Glomerular visceral epithelial cell (primary cell): Measurements from ENCODE around the gene ACCSL.

ENCODE experiments used
- DNase-seq: peaks from one replicate; pipeline ENCODE4 v3.0.0-alpha.2; 2016; ENCODE audit errors: extremely low spot score

The ACCSL gene

DNA sequence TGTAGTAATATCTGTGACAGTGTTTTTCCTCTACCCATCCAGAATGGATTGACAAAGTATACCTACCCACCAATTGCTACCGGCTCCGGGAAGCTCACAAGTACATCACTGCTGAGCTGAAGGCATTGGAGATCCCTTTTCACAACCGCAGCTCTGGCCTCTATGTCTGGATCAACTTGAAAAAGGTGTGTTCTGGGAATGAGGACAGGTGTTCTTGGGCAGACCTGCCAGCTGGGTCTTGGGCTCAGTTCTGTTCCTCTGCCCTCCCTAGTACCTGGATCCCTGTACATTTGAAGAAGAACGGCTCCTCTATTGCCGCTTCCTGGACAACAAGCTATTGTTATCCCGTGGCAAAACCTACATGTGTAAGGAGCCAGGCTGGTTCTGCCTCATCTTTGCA, 10.5 kb downstream of the ACCSL start:
- no peak for DNase-seq

DNA sequence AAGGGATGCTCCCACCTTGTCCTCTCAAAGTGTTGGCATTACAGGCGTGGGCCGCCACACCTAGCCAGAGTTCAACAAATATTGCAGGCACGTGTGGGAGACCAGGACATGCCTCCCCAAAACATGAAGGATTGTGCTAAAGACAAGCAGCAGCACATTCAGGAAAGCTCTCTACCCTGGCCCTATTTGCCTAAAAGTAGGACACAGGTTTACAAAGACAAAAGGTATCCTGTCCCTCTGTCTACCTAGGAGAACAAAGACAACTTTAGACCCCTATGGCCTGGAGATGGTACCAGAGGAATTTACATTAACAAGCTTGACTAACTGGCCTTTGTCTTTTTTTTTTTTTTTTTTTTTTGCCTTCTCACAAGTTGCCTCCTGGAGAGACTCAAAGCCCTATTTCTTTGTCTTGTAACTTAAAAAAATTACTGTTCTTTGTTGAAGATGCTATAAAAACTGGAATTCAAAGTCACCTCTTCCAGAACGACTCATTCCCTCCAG, 17.4 kb downstream of the ACCSL start:
- no peak for DNase-seq

DNA sequence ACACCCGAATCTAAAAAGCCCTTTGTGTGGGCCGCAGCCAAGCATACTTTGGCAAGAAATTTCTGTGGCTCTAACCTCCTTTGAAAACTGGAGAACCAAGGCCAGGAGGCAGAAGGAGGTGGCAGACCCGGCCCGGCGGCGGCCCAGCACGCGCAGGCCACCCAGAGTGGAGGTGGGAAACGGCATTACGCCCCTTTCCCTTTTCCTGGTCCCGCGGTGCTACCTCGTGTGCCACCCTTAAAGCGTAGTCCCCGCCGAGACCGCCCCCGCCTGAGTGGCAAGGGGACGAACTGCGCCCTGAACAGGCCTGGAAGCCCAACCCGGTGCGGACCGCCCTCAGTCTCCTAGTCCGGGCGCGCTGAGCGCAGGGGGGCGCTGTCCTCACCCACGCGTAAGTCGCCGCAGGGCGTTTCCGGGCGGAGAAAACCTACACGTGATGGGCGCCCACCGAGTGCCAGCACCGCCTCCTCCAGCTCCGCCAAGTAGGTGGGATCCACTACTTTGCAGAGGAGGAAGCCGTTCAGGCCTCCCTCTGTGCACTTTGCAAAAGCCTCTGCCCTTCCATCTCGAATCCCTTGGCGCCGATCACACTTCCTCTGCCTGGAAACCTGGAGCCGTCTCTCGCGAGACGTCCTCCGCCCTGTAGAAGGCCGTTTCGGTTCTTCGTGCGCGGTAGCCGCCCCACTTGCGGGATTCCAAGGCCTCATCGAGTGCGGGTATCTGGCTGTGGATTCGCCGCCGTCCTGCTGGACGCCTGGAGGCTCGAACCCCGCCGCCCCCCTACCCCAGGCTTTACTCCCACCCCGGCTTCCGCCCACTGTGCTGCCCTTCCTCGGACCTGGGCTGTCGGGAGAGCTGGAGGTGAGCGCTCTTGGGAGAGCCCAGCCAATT, 18.3 kb downstream of the ACCSL start, which contains the start of gene ACCS:
Gene ACCS (plus strand): TSS at position 430 of the 891 bp plus-strand sequence. CDS start 1,358 bp downstream, outside the sequence.
- peak; percentile 61 for DNase-seq

DNA sequence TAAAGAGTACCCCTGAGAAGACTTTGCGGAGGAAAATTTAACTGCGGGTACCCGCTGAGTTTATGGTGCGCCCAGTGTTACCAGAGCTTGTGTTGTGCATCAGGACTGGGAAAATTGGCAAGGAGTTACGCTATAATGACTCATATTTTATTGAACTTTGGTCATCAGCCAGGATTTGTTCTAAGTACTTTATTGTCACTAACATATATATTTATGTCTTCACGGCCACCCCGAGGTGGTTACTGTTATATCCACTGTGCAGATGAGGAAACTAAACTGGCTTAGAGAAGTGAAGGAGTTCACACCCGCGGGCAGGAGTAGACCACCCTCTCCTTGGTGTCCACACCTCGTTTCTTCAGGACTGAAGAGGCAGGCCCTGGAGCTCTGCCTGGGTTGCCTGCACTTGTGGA, 19.0 kb downstream of the ACCSL start:
- DNase-seq: no peak

DNA sequence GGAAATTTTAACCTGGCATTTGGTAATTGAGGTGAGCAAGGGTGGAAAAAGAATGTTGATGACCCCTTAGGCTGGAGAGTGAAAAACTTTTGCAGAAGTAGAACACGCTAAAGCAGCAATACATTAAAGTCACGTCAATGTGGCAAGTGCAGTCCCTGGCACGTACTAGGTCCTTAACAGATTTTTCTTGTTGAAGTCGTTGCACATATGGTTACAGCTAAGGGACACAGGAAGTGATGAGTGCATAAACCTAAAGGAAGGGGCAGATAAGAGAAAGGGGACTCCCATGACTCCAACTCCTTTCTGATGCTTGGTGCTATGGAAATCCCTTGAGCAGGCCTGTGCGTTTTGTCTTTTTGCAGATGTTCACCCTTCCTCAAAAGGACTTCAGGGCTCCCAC, 19.5 kb downstream of the ACCSL start:
- no peak for DNase-seq

DNA sequence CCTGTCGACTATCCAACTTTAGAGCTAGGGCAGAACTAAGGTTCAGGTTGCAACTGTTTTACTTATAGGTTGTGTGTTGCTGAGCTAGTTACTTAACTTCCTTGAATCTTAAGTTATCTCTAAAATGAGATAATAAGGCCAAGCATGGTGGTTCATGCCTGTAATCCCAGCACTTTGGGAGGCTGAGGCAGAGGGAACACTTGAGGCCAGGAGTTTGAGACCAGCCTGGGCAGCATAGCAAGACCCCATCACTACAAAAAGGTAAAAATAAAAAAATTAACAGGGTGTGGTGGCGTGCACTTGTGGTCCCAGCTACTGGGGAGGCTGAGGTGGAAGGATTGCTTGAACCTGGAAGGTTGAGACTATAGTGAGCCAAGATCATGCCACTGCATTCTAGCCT, 20.4 kb downstream of the ACCSL start:
- no peak for DNase-seq

DNA sequence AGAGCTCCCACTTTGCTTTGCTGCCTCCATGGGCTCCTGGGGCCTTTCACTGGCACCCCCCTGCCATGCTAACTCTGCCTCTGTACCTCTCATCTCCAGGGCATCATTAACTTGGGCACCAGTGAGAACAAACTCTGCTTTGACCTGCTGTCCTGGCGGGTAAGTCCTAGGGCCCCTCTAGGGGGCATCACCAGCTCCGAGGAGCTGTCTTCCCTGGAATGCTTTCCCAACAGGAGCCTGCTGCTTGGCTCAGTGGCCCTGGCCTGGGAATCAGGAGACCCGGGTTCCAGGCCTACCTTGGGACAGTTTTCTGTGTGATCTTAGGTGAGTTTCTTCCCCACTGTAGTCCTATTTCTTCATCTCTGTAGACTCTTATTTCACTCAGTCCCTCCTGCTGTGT, 23.4 kb downstream of the ACCSL start:
- no peak for DNase-seq

DNA sequence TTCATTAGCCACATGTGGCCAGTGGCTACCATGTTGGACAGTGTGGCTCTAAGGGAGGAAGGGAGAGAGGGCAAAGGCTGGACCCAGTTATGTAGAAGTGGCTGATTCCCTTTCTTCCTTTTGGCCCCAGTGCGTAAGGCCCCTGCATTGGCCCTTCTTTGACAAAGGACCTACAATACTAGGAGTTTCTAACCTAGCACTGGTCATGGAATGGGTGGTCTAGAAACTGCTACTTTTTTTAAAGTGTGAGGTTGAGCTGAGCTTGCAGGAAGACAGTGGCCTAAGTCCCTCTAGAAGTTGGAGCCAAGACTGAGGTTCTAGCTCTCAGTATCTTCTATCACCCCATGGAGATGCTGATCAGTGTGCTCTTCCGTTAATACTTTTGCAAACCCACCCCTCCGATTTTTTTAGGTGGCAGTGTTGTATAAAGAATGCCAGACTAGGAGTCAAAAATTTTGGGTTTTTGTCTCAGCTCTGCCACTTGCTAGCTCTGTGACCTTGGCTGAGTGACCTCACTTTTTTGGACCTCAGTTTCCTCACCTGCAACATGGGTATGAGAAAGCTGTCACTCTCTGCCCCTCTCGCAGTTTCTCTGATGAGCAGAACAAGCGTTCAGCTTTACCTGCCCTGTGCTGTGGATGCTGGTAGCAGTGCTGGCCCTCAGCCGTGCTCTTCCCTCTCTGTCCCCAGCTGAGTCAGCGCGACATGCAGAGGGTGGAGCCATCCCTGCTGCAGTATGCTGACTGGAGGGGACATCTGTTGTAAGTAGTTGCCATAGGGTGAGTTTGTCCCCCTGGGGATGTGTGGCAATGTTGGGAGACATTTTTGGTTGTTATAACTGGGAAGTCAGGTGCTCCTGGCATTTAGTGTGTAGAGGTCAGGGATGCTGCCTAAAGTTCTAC, 25.2 kb downstream of the ACCSL start:
- DNase-seq: no peak

DNA sequence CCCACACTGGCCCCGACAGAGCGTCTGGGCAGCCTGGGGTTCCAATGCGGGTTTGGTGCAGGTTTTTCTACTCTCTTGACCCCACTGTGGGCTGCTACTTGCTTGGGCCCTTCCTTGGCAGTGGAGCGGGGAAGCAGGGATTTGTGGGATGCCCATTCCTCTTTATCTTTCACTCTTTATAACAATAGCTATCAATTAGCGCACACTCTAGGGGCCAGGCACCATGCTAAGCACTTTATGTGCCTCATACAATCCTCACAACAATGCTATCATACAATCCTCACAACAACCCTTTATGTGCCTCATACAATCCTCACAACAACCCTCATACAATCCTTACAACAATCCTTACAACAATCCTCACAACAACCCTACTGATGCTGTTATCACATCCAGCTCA, 31.0 kb downstream of the ACCSL start:
- DNase-seq: no peak

DNA sequence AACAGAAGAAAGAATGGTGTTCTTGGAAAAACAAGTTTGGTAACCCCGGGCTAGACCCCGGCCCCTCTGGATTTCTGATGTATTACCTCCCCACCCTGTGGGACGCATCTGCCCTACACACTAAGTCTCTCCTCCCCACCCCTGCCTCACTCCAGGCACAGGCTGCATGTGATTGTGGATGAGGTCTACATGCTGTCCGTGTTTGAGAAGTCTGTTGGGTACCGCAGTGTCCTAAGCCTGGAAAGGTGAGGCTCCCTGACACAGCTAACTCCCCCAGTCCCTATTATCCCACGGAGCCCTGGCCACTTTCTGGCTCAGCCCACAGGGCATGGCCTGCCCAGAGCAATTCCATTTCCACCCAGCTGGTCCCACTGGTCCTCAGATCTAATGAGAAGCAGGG, 31.6 kb downstream of the ACCSL start:
- DNase-seq: no peak

DNA sequence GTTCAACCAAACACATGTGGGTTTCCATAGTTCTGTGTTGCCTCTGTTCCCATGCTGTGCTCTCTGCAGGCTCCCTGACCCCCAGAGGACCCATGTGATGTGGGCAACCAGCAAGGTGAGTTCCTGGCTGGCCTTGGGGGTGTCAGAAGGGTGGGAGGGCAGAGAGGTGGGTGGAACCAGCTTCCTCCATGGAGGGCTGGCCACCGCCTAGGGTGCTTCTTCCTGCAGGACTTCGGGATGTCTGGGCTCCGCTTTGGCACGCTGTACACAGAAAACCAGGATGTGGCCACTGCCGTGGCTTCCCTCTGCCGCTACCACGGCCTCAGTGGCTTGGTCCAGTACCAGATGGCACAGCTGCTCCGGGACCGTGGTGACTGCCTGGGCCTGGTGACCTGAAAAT, 33.2 kb downstream of the ACCSL start:
- DNase-seq: no peak

DNA sequence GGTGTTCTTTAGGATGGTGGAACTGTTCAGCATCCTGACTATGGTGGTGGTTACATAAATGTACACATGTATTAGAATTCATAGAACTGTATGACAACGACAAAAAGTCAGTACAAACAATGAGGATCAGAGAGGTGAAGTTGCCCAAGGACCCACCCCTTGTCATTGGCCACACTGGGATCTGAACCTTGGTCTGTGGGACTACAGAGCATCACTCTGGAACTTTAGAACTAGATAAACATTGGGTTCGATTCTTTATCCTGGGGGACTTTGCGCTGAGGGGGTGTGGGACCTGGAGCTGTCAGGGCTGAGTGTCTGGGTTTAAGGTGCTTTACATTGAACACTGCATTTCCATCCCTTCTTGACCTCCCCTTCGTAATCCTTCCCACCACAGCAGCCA, 34.9 kb downstream of the ACCSL start:
- DNase-seq: no peak

DNA sequence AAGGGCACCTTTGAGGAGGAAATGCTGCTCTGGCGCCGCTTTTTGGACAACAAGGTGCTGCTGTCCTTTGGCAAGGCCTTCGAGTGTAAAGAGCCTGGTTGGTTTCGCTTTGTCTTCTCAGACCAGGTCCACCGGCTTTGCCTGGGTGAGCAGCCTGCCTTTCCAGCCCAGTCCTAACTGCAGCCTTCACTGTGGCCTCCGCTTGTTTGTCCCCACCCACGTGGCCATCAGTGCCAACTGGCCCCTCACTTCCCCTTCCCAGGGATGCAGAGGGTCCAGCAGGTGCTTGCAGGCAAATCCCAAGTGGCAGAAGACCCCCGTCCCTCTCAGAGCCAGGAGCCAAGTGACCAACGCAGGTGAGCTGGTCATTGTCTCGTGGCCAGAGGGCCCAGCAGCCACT, 35.7 kb downstream of the ACCSL start:
- DNase-seq: no peak

DNA sequence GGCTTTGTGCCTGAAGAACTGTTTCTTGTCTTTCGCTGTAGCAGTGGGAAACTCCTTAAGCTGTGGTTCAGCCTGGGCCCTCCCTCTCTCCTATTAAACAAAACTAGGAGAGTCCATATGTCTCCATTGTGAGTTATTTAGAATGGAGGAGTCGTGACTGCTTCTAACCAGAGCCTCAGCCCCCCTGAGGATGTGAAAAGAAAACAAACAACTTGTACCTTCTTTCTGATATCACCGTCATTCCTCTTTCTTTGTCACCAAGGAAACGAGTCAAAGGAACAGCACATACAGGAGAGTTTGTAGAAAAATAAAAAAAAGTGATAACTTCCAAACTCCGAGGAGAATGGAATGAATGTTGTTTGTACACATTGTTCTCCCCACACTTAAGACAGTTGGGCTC, 36.1 kb downstream of the ACCSL start:
- DNase-seq: no peak

DNA sequence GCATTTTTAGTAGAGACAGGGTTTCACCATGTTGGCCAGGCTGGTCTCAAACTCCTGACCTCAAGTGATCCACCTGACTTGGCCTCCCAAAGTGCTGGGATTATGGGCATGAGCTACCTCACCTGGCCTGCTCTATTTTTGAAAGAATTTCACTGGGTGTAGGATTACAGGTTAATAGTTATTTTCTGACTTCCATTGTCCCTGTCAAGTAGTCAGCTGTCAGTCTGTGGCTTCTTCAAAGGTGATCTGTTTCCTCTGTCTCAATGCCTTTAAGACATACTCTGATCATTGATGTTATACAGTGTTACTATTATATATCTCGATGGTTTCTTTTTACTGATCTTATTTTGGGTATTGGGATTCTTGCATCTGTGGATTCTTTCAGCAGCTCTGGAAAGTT, 37.5 kb downstream of the ACCSL start:
- no peak for DNase-seq

DNA sequence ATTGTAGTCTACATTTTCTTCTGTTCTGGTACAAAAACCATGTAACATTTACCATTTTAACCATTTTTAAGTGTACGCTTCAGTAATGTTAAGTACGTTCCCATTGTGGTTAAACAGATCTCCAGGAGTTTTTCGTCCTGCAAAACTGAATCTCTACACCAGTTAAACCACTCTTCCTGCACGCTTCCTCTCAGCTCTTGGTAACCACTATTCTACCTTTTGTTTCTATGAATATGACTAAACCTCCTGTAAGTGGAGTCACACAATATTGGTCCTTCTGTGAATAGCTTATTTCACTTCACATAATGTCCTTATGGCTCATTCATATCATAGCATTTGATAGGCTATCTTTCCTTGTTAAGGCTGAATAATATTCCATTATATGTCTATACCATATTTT, 40.6 kb downstream of the ACCSL start:
- DNase-seq: no peak

DNA sequence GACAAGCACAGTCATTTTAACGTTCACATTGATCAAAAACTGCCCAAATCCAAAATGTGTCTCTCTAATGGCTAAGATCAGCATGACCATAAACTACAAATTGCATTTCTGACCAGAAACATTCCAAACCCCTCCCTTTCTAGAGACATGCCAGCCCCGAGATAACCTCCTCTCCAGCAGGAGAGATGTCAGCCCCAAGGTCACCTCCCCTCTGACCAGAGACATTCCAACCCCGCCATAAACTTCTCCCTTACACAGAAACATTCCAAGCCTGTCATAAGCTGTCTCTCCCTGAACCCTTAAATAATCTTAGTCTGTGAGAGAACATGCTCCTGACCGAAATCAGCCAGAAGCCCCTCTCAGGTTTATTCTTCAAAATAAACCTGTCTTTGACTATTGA, 41.1 kb downstream of the ACCSL start:
- DNase-seq: no peak

DNA sequence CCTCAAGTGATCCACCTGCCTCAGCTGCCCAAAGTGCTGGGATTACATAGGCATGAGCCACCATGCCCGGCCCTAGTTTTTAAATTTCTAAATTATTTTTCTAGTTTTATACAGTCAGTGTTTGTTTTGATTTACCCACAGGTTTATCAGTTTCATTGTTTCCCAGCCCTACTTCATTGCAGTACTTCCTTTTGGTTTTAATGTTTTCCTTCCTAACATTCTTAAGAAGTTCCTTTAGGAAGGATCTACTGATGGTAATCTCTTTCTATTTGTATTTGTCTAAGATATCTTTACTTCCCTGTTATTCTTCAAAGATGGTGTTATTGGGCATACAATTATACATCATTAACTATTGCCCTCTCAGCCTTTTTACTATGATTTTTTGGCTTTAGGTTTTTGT, 42.8 kb downstream of the ACCSL start:
- DNase-seq: no peak

DNA sequence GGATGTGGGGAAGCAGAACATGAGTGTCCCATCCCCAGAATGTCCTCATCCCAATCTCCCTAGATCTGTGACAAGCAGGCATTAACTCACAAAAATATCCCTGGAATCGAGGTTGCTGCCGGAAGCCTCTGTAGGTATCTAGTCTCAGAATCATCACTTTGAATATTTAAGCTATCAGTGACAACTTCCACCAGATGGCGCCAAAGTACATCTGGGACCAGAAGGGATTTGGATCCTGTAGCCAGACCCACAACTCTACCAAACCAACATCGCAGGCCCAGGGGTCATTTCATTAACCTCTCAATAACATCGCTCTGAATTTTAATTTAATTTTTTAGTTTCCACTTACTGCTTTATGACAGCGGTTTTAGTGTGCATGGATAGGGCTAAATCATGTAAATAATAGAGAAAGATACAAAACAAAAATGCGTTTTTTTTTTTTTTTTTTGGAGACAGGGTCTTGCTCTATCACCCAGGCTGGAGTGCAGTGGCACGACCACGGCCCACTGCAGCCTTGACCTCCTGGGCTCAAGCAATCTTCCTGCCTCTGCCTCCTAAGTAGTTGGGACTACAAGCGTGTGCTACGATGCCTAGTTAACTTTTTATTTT, 46.6 kb downstream of the ACCSL start:
- peak; percentile 80 for DNase-seq

DNA sequence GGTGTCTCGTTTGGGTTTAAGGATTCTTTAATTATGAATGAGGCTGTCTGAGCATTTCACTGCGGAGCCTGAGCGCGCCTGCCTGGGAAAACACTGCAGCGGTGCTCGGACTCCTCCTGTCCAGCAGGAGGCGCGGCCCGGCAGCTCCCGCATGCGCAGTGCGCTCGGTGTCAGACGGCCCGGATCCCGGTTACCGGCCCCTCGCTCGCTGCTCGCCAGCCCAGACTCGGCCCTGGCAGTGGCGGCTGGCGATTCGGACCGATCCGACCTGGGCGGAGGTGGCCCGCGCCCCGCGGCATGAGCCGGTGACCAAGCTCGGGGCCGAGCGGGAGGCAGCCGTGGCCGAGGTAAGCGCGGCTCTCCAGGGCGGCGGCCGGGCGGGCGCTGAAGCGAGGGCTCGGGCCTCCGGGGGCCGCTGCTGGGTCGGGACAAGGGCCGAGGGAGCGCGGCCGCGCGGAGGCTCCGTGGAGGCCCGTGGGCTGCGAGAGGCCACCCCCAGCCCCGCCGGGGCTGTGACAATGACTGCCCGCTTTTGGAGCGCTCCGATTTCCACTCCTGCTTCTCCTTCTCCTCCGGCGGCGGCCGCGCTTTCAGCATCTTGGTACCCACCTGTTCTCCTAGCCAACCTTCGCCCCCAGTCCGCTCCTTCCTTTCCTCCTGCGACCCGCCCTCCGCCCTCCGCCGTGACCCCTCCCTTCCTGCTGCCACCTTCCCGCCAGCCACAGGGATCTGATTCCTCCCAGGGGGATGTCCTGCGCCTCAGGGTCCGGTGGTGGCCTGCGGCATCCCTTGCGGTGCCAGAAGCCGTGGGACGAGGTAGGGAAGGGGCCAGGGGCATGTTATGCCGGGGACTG, 48.0 kb downstream of the ACCSL start, which contains the start of gene EXT2:
Gene EXT2 (plus strand): TSS at position 173 of the 854 bp plus-strand sequence. CDS start 12,035 bp downstream, outside the sequence.
- peak; percentile 84 for DNase-seq
